HG02840 (cell line): Measurements from ENCODE around the gene PSD2.
"Not testable (repeated sequence)": the region's sequence is repeated elsewhere in the genome, so short reads cannot be mapped to it uniquely, and the experiment has no call there.

Source experiments
- ATAC-seq: cut with Tn5 transposase; IDR thresholded peaks from one replicate; pipeline ENCODE4 v1.9.1; 2021; ENCODE audit warnings: mild to moderate bottlenecking, moderate library complexity, moderate number of reproducible peaks; ENCODE audit not compliant: unreplicated experiment, low FRiP score

The PSD2 gene

DNA sequence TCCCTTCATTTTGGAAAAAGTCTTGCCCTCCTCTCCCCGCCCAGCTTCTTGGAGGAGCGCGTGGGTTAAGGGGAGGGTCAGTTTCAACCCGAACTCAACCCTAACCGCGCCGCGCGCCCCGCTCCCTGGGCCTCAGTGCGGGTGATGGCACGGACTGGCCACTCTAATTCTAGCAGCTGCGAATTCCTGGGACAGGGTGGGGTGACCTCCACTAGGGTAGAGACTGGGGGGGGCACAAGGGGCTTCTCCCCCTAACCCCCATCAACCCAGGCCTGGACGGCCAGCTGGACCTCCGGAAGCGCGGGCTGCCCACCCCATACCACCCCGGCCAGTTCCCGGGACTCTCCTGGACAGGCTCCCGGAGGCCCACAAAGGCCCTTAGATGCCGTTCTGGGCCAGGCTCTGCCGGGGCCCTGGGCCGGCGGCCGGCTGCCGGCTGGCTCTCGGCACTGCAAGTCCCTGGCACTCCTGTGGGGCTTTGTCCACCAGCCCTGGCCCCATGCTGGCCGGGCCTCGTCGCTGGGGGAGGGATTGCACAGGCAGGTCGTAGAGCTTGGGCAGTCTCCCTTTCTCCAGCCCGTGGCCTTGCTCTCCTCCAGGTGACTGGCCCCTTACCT is 7.2 kb upstream of the PSD2 start:
- no peak for ATAC-seq

GRCh38 chr5:139789116-139789844 is 6.3 kb upstream of the PSD2 start:
- no peak for ATAC-seq

GRCh38 chr5:139789845-139790189 is 5.8 kb upstream of the PSD2 start:
- no peak for ATAC-seq

GRCh38 chr5:139792218-139792617 is 3.4 kb upstream of the PSD2 start:
- no peak for ATAC-seq

DNA sequence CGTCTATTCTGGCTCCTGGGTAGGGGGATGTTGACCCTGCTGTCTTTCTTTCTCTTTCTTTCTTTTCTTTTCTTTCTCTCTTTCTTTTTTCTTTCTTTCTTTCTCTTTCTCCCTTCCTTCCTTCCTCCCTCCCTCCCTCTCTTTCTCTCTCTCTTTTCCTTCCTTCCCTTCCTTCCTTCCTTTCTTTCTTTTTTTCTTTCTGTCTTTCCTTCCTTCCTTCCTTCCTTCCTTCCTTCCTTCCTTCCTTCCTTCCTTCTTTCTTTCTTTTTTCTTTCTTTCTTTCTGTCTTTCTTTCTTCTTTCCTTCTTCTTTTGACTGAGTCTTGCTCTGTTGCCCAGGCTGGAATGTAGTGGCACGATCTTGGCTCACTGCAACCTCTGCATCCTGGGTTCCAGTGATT is 3.0 kb upstream of the PSD2 start:
- ATAC-seq, result not testable (repeated sequence)

DNA sequence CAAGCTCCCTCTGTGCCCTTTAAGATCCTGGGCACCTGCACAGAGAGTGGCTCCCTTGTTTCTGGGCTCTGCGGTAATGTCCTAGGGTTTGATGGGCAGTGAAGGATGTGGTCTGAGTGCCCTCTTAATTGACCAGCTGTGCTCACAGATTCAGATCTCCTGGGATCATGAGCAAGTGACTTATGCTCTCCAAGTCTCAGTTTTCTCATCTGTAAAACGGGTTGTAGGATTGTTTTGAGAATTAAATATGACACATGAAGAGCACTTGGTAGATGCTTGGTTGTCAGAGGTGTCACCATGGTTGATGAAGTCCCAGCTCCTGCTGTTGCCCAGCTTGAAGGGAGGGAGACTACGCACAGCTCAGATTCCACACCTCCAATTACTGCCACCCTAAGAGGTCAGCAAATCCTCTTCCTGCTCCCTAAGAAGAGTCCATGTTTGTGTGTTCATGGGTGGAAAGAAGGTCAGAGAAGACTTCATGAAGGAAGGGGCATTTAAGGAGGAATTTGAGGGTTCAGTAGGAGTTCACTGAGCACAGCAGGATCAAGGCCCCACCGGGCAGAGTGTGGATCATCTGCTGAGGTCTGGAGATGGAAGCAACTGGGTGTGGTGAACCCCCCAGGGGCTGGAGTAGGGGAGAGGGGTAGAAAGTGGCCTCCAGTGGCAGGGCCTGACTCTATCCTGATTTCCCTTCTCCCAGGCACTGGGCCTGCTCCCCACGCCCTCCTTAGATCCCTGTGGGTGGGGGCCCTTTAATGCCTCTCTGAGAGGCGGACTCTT is 1.4 kb upstream of the PSD2 start:
- ATAC-seq, result no peak

GRCh38 chr5:139796061-139796806 is 626 bp downstream of the PSD2 start:
- no peak for ATAC-seq

DNA sequence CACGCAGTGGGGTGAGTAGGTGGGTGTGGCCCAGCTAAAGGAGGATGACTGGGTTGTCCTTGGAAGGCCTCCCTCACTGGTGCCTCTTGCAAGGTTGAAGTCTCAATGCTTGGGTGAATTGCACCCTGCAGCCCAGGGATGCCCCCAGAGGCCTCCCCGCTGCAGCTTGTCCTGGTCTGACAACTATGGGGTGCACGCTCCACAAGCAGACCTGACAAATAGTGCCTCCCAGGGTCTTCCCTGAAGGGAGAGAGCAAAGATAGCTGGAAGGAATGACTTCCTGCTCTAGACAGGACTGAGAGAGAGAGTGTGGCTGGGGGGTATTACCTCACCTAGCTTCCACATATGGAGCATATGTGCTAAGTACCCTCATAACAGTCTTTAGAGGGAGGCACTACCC is 1.7 kb downstream of the PSD2 start:
- no peak for ATAC-seq

- no peak for ATAC-seq
These were observed 2.4 kb downstream of the PSD2 start for GRCh38 chr5:139797856-139798510.

- no peak for ATAC-seq
These were observed 3.3 kb downstream of the PSD2 start for GRCh38 chr5:139798883-139799282.

GRCh38 chr5:139799359-139799758 is 3.8 kb downstream of the PSD2 start:
- no peak for ATAC-seq

GRCh38 chr5:139803978-139804377 is 8.4 kb downstream of the PSD2 start:
- no peak for ATAC-seq

DNA sequence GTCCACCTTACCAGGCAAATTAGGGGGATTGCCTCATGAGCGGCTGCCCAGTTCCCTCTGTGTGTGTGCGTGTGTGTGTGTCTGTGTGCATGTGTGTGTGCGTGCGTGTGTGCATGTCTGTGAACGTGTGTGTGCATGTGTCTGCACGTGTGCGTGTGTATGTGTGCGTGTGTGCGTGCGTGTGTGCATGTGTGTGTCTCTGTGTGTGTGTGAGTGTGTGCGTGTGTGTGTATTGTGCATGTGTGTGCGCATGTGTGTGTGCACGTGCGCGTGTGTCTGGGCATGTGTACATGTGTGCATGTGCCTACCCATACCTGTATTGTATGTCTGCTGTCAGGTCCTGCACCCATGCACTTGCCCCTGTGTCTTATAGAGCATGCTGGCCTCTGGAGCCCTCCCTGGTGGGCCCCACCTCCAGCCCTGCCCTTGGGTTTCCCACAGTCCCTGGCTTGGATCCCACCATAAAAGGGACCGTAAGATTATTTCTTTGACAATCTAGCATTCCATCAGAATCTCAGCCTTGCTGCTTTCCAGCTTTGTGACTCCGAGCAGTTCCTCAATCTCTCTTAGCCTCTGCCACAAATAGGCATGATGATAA is 9.3 kb downstream of the PSD2 start:
- ATAC-seq, result no peak

DNA sequence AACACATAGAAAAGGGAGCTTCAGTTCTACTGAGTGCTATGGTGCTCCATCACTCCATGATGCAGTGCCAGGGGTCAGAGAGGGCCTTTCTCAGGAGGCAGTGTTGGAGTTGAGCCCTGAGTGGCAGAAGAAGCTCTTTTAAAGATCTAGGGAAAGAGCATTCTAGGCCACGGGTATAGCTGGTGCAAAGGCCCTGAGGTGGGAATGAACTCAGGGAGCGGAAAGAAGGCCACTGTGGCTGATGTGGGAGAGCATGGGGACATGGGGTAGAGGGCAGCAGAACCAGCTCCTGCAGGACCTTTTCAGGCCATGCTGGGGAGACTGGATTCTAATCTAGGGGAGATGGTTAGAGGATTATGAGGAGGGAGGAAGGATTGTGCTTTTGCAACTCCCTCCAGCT is 9.9 kb downstream of the PSD2 start:
- no peak for ATAC-seq

- no peak for ATAC-seq
These were observed 10.5 kb downstream of the PSD2 start for GRCh38 chr5:139806111-139806510.

- ATAC-seq, result no peak
These were observed 11.4 kb downstream of the PSD2 start for GRCh38 chr5:139806726-139807646.

DNA sequence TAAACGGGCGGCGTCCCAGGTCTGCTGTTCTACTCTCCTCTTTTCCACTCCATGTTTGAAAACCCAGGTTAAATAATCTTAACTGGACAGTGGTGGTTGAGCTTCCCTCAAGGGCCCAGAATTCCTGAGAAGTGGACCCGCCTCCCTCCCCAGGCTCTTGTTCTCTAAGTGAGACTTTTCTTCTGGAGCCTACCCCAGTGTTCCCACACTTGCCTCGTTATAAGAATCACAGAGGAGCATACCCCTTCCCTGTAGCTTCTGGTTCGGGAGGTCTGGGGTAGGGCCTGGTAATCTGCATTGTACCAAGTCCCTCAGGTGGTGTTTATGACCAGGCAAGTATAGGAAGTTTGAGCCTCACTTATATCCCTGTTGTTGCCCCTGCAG is 12.0 kb downstream of the PSD2 start:
- ATAC-seq, result no peak

DNA sequence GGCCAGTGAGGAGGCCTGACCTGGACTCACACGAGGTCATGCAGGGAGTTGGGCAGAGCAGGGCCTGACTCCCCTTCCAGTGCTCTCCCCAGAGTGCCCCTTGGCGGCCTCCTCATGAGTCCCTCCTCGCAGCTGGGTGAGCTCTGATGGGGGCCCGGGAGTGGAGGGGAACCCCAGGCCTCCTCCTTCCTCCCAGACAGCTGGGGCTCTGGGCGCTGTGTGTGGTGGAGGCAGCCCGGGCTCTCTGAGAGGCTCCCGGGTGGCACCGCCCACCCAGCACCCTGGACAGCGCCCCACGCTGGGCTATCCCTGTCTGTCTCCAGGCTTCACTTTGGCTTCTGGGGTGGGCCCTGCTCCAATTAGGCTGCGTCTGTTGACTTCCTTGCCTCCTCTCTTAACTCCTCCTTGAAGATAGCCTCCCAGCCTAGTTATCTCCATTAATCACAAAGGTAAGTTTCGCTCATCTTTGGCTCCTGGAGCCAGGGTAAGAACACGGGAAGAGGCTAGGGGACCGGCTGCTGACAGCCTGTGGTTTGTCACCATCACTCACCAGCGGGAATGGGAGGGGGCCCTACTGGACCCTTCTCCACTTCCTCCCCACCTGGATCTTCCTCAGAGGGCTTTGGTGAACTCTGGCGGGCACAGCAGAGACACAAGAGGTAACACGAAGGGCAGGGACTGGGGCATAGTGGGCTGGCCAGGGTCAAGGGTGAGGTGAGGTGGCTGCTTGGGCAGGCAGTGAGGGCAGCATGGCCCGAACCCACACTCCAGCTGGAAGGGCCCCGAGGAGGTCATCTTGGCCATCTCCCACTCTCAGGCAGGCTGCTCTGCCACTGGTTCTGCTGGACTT is 13.1 kb downstream of the PSD2 start:
- ATAC-seq, result no peak
